GM12878 (cell line): ENCODE results near the gene MAML2. TPM values are rescaled to one million over a fixed set of nuclear protein-coding genes. Genes with fewer than 3 reads are reported as not detected.
A peak's percentile ranks its signal among the peaks of the same experiment; 100 is the strongest.

Source experiments
- ATAC-seq: fragments of 200-7000 bp; cut with Tn5 transposase; 3 replicates; pipeline ENCODE4 v1.9.1; 2020; ENCODE audit warnings: mild to moderate bottlenecking, moderate library complexity
- BruUV-seq: library from RNA; stranded (reverse); fragments of 400-500 nt; replicated peaks from 2 replicates; lab custom pipeline; 2021; lab: Mats Ljungman, UMichigan
- CTCF ChIA-PET: fragments of 300-600 bp; sonication (Branson Sonifier 250); formaldehyde crosslinking; extraction: SDS; loops from one replicate; lab custom pipeline; 2021; ENCODE audit warnings: inconsistent platforms; lab: Yijun Ruan, JAX
- POLR2A ChIA-PET: fragments of 350-600 bp; formaldehyde crosslinking; extraction: SDS; loops from one replicate; lab custom pipeline; 2021; ENCODE audit warnings: inconsistent platforms; lab: Charles Lee
- RAD21 ChIA-PET: fragments of 300-600 bp; sonication (Branson Sonifier 250); formaldehyde crosslinking; loops from one replicate; lab custom pipeline; 2023; ENCODE audit warnings: antibody characterized with exemption; ENCODE audit not compliant: unreplicated experiment; lab: Charles Lee
- SMC1A ChIA-PET: fragments of 300-600 bp; sonication (Branson Sonifier 250); formaldehyde crosslinking; loops from one replicate; lab custom pipeline; 2023; ENCODE audit not compliant: unreplicated experiment, uncharacterized antibody; lab: Charles Lee
- DNase-seq: peaks from one replicate; pipeline ENCODE4 v3.0.0-alpha.2; 2011; ENCODE audit warnings: low read depth, low spot score
- FAIRE-seq: peaks from 3 replicates; lab custom pipeline; 2011; peaks lifted over from hg19 to GRCh38; lab: Jason Lieb, UNC
- H2AFZ ChIP-seq: 2 replicates; pipeline ENCODE4 v1.6.0; 2011; ENCODE audit warnings: low read depth, low read length, control low read depth; ENCODE audit not compliant: control insufficient read depth
- H3K27ac ChIP-seq: 2 replicates; pipeline ENCODE4 v1.5.1; 2011; ENCODE audit warnings: control low read depth; ENCODE audit not compliant: control insufficient read depth, insufficient read depth
- H3K27me3 ChIP-seq, 2 experiments: replicated peaks in 1 of 2; 2 replicates each; pipeline versions ENCODE4 v1.6.0 to v1.6.1; 2011; ENCODE audit warnings: low read length in 1 of 2; ENCODE audit not compliant: control insufficient read depth in 2 of 2, insufficient read depth in 2 of 2
- H3K36me3 ChIP-seq, 2 experiments: 2 replicates each; pipeline ENCODE4 v1.5.1; 2011; ENCODE audit warnings: low read length in 1 of 2; ENCODE audit not compliant: control insufficient read depth in 2 of 2, insufficient read depth in 2 of 2
- H3K4me1 ChIP-seq: 2 replicates; pipeline ENCODE4 v1.6.1; 2011; ENCODE audit warnings: mild to moderate bottlenecking, low read length, moderate library complexity, mixed read lengths; ENCODE audit not compliant: control insufficient read depth, insufficient read depth
- H3K4me2 ChIP-seq: 2 replicates; pipeline ENCODE4 v1.6.0; 2011; ENCODE audit warnings: control low read depth; ENCODE audit not compliant: control insufficient read depth, insufficient read depth
- H3K4me3 ChIP-seq: fragments of 200-600 bp; sonication (generic); 2 replicates; pipeline ENCODE4 v1.5.1; 2016
- H3K79me2 ChIP-seq: 2 replicates; pipeline ENCODE4 v1.6.0; 2011; ENCODE audit warnings: low read length; ENCODE audit not compliant: control insufficient read depth, insufficient read depth
- H3K9ac ChIP-seq: 2 replicates; pipeline ENCODE4 v1.8.0; 2011; ENCODE audit warnings: low read length, control low read depth, mixed read lengths; ENCODE audit not compliant: control insufficient read depth, insufficient read depth
- H3K9me3 ChIP-seq: replicated peaks from 3 replicates; pipeline ENCODE4 v1.5.1; 2011; ENCODE audit warnings: mild to moderate bottlenecking, low read length; ENCODE audit not compliant: control insufficient read depth, insufficient read depth
- H4K20me1 ChIP-seq: 2 replicates; pipeline ENCODE4 v1.6.0; 2011; ENCODE audit not compliant: control insufficient read depth, insufficient read depth
- CHD4 ChIP-seq: fragments of 200-600 bp; sonication (generic); IDR thresholded peaks from 2 replicates; pipeline ENCODE4 v1.6.1; 2016; ENCODE audit warnings: mild to moderate bottlenecking
- ETV6 ChIP-seq, 2 experiments: fragments of 450-650 bp in 1 of 2; IDR thresholded peaks in 1 of 2; conservative IDR thresholded peaks in 1 of 2; 2 replicates each; pipeline ENCODE4 v1.6.1; 2014; ENCODE audit warnings: antibody characterized with exemption in 1 of 2, borderline replicate concordance in 1 of 2, low read depth in 1 of 2, mild to moderate bottlenecking in 1 of 2, moderate library complexity in 1 of 2
- MYB ChIP-seq: fragments of 150-350 bp; IDR thresholded peaks from 2 replicates; pipeline ENCODE4 v1.6.1; 2014; ENCODE audit warnings: mild to moderate bottlenecking, low read depth, low read length, borderline replicate concordance
- NBN ChIP-seq: fragments of 450-650 bp; IDR thresholded peaks from 2 replicates; pipeline ENCODE4 v1.6.1; 2016
- PAX8 ChIP-seq: fragments of 450-650 bp; IDR thresholded peaks from 2 replicates; pipeline ENCODE4 v1.6.1; 2017; ENCODE audit warnings: mild to moderate bottlenecking, moderate library complexity
- PML ChIP-seq: IDR thresholded peaks from 2 replicates; pipeline ENCODE4 v1.6.1; 2012; ENCODE audit warnings: low read length, inconsistent platforms
- SIX5 ChIP-seq: IDR thresholded peaks from 2 replicates; pipeline ENCODE4 v1.6.1; 2011; ENCODE audit warnings: mild to moderate bottlenecking, low read depth, low read length, moderate library complexity; ENCODE audit not compliant: severe bottlenecking
- SMC3 ChIP-seq: IDR thresholded peaks from 2 replicates; pipeline ENCODE4 v1.6.1; 2011; ENCODE audit warnings: low read length, improper control_type of control experiment, borderline replicate concordance
- STAT1 ChIP-seq: fragments of 450-650 bp; conservative IDR thresholded peaks from 2 replicates; pipeline ENCODE4 v1.6.1; 2014; ENCODE audit warnings: antibody characterized with exemption, mild to moderate bottlenecking
- ZNF24 ChIP-seq: fragments of 450-650 bp; IDR thresholded peaks from 2 replicates; pipeline ENCODE4 v1.6.1; 2017; ENCODE audit warnings: antibody characterized with exemption, mild to moderate bottlenecking
- ZNF384 ChIP-seq: IDR thresholded peaks from 2 replicates; pipeline ENCODE4 v1.6.1; 2012; ENCODE audit warnings: low read depth, mild to moderate bottlenecking, low read length, improper control_type of control experiment, borderline replicate concordance
- ZSCAN29 ChIP-seq: fragments of 450-650 bp; IDR thresholded peaks from 2 replicates; pipeline ENCODE4 v1.6.1; 2017; ENCODE audit warnings: mild to moderate bottlenecking, moderate library complexity
- WGBS: methylation state at CpG from one replicate; pipeline ENCODE4 v1.1.6; 2016; ENCODE audit warnings: low lambda C conversion rate; ENCODE audit not compliant: insufficient replicate concordance, insufficient coverage; ENCODE audit errors: missing lambda C conversion rate; 5-methylcytosine and 5-hydroxymethylcytosine counted together
- in situ Hi-C: fragments of 300-500 bp; cut with MboI; formaldehyde crosslinking; loops from 9 replicates; pipeline ENCODE4 v1.14.3; 2018; ENCODE audit warnings: mixed read lengths
- intact Hi-C: fragments of 100-400 bp; cut with micrococcal nuclease; formaldehyde crosslinking; loops from one replicate; pipeline ENCODE4 v1.14.2; 2022; ENCODE audit not compliant: unreplicated experiment
- polyA plus RNA-seq, 11 experiments: library from polyadenylated mRNA; depleted of rRNA in 4 of 11; unstranded in 6 of 11; stranded (reverse) in 5 of 11; fragments of >200 nt; fragmentation: Nextera tagmentation in 4 of 11; fragmentation: Illumina TruSeq in 1 of 11; extraction: Ambion mirVana in 4 of 11; extraction: Trizol in 1 of 11; gene quantifications; 1 replicate in 1 of 11; 2 replicates in 10 of 11; pipeline versions ENCODE4 v1.2.1 to v1.2.3, GENCODE V29; 2011 to 2016; ENCODE audit warnings: inconsistent platforms in 2 of 11, missing spikeins in 2 of 11, low read depth in 1 of 11
- total RNA-seq, 4 experiments: library from RNA; depleted of rRNA in 3 of 4; stranded (reverse); fragments of >200 nt in 3 of 4; fragmentation: Illumina TruSeq in 1 of 4; extraction: Trizol in 1 of 4; gene quantifications; 2 replicates each; pipeline versions ENCODE4 v1.2.1 to v1.2.3, GENCODE V29; 2013 to 2021
- TF ChIP-seq, protein P1 (sequence below): fragments of 450-650 bp; IDR thresholded peaks from 2 replicates; pipeline ENCODE4 v1.6.1; 2017; ENCODE audit warnings: mild to moderate bottlenecking, moderate library complexity
- TF ChIP-seq, protein P2 (sequence below): fragments of 450-650 bp; IDR thresholded peaks from 2 replicates; pipeline ENCODE4 v1.6.1; 2017; ENCODE audit warnings: low read depth, mild to moderate bottlenecking, moderate library complexity

MAML2 gene
- total and polyA plus RNA-seq, 10 of the 15 experiments (the other 5 are each of a cell fraction or from before 2014, with no cell fraction given): 2.5 to 15.1 (median 12.0) TPM

GRCh38 chr11:96318399-96318798 lies 24.6 kb downstream of the MAML2 start:
- ChIA-PET SMC1A (interaction anchor here (0.7 to 3.1 kb wide), 8 partner anchors 14 to 69 kb away, joined by 3 to 15 read pairs (median 4); partner anchors contain the start of gene MAML2), CTCF (interaction anchor here (1.0 to 1.9 kb wide), 3 partner anchors 10 to 307 kb away, joined by 3 to 5 read pairs (median 3); no protein-coding TSS in a partner anchor), RAD21 (interaction anchor here (0.9 to 1.4 kb wide), 3 partner anchors 9 to 21 kb away, joined by 3 to 4 read pairs (median 4); no protein-coding TSS in a partner anchor), POLR2A (no interaction called here)
- intact Hi-C loops (no loop called here), in situ Hi-C loops (no loop called here)
- peak overlapping the region; percentile 4; the same call in 1 of the 2 replicates for H3K4me2 ChIP-seq
- H2AFZ ChIP-seq: no peak overlapping the region
- no peak overlapping the region for H3K9ac ChIP-seq
- FAIRE-seq: no peak
- TF ChIP-seq ZSCAN29 (no peak), NBN (no peak), ZNF384 (no peak), SIX5 (no peak), STAT1 (no peak), MYB (no peak), ETV6 (conservative IDR thresholded peaks at IDR 0.05 in 1 of 2, IDR thresholded peaks at IDR 0.05 in 1 of 2; ENCODE audit: borderline replicate concordance in 1 of 2, low read depth in 1 of 2) (no peak), PAX8 (no peak), SMC3 (no peak), CHD4 (no peak), PML (no peak), ZNF24 (no peak)
- TF ChIP-seq, protein P1, sequence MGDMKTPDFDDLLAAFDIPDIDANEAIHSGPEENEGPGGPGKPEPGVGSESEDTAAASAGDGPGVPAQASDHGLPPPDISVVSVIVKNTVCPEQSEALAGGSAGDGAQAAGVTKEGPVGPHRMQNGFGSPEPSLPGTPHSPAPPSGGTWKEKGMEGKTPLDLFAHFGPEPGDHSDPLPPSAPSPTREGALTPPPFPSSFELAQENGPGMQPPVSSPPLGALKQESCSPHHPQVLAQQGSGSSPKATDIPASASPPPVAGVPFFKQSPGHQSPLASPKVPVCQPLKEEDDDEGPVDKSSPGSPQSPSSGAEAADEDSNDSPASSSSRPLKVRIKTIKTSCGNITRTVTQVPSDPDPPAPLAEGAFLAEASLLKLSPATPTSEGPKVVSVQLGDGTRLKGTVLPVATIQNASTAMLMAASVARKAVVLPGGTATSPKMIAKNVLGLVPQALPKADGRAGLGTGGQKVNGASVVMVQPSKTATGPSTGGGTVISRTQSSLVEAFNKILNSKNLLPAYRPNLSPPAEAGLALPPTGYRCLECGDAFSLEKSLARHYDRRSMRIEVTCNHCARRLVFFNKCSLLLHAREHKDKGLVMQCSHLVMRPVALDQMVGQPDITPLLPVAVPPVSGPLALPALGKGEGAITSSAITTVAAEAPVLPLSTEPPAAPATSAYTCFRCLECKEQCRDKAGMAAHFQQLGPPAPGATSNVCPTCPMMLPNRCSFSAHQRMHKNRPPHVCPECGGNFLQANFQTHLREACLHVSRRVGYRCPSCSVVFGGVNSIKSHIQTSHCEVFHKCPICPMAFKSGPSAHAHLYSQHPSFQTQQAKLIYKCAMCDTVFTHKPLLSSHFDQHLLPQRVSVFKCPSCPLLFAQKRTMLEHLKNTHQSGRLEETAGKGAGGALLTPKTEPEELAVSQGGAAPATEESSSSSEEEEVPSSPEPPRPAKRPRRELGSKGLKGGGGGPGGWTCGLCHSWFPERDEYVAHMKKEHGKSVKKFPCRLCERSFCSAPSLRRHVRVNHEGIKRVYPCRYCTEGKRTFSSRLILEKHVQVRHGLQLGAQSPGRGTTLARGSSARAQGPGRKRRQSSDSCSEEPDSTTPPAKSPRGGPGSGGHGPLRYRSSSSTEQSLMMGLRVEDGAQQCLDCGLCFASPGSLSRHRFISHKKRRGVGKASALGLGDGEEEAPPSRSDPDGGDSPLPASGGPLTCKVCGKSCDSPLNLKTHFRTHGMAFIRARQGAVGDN: no peak
- TF ChIP-seq, protein P2, sequence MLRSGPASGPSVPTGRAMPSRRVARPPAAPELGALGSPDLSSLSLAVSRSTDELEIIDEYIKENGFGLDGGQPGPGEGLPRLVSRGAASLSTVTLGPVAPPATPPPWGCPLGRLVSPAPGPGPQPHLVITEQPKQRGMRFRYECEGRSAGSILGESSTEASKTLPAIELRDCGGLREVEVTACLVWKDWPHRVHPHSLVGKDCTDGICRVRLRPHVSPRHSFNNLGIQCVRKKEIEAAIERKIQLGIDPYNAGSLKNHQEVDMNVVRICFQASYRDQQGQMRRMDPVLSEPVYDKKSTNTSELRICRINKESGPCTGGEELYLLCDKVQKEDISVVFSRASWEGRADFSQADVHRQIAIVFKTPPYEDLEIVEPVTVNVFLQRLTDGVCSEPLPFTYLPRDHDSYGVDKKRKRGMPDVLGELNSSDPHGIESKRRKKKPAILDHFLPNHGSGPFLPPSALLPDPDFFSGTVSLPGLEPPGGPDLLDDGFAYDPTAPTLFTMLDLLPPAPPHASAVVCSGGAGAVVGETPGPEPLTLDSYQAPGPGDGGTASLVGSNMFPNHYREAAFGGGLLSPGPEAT: no peak
- TF ChIP-seq, all 136 proteins: peak for 0
- peaks cover 0 to 2% of the 10 kb centered on the region in 2 experiments; a peak in 1 of 4 replicates for H3K36me3 ChIP-seq
- no peak overlapping the region for H3K27ac ChIP-seq
- H4K20me1 ChIP-seq: no peaks in the 10 kb centered on the region
- H3K27me3 ChIP-seq: no peaks in the 10 kb centered on the region
- DNase-seq: no peak
- WGBS: 28% methylated on average over 1 of the region's 1 CpG
- no peak overlapping the region for H3K4me3 ChIP-seq
- H3K9me3 ChIP-seq: no peaks in the 10 kb centered on the region
- peaks cover 20% of the 10 kb centered on the region for H3K4me1 ChIP-seq
- ATAC-seq: peak; percentile 82
- H3K79me2 ChIP-seq: peaks cover 75% of the 10 kb centered on the region
- no TSS peak for BruUV-seq
